Mucosa of descending colon (tissue), 3 donors: Measurements from ENCODE around the gene KLHL12. TPM values are rescaled to one million over a fixed set of nuclear protein-coding genes. Genes with fewer than 3 reads are reported as not detected.

Experiments
- ATAC-seq: fragments of 200-7000 bp; cut with Tn5 transposase; one replicate; pipeline ENCODE4 v1.9.1; 2020; ENCODE audit warnings: mild to moderate bottlenecking, moderate library complexity
- DNase-seq, 3 donors: peaks; one replicate each; pipeline ENCODE4 v3.0.0-alpha.2; 2020
- H3K36me3 ChIP-seq: fragments of 200-600 bp; one replicate; pipeline ENCODE4 v1.8.0; 2021; ENCODE audit warnings: low read depth, mild to moderate bottlenecking
- H3K4me1 ChIP-seq: fragments of 200-600 bp; one replicate; pipeline ENCODE4 v1.8.0; 2021; ENCODE audit warnings: low read depth, mild to moderate bottlenecking
- H3K4me3 ChIP-seq: fragments of 200-600 bp; one replicate; pipeline ENCODE4 v1.8.0; 2021; ENCODE audit warnings: mild to moderate bottlenecking
- H3K9me3 ChIP-seq: fragments of 200-600 bp; one replicate; pipeline ENCODE4 v1.8.0; 2021; ENCODE audit warnings: mild to moderate bottlenecking
- intact Hi-C, 2 donors: fragments of 100-400 bp; cut with DNase I in 1 of 2; cut with micrococcal nuclease in 1 of 2; formaldehyde crosslinking; loops; one replicate each; pipeline versions ENCODE4 v1.11.0 to v1.11.1; 2022; cut with DNase I, micrococcal nuclease
- total RNA-seq, 3 donors: library from RNA; stranded (reverse); fragmentation: NEBNext Ultra II Directional in 2 of 3; extraction: Animal tissue kit (Norgen Biotek cat#: 25700) in 2 of 3; gene quantifications; one replicate each; pipeline versions ENCODE4 v1.2.1 to v1.2.4, GENCODE V29; 2021 to 2023
- TF ChIP-seq, protein P1 (sequence below): fragments of 200-600 bp; IDR thresholded peaks from one replicate; pipeline ENCODE4 v1.8.0; 2022; ENCODE audit warnings: antibody characterized with exemption, mild to moderate bottlenecking
- donor health status: DM: no; HTN: no; CAD: no; lungs with moderate emphysema.
- donor health status: DM: no; HTN: no; CAD: no.
- donor health status: DM: no; HTN: yes; CAD: no.

KLHL12 gene
- total RNA-seq, 3 donors from 2014 or later, result 26.4 to 33.4 (median 28.2) TPM

- peaks cover 13% of the 10 kb centered on the region for H3K4me1 ChIP-seq
- ATAC-seq (no peak), DNase-seq (no peak)
- no peak overlapping the region for H3K4me3 ChIP-seq
- TF ChIP-seq, protein P1, sequence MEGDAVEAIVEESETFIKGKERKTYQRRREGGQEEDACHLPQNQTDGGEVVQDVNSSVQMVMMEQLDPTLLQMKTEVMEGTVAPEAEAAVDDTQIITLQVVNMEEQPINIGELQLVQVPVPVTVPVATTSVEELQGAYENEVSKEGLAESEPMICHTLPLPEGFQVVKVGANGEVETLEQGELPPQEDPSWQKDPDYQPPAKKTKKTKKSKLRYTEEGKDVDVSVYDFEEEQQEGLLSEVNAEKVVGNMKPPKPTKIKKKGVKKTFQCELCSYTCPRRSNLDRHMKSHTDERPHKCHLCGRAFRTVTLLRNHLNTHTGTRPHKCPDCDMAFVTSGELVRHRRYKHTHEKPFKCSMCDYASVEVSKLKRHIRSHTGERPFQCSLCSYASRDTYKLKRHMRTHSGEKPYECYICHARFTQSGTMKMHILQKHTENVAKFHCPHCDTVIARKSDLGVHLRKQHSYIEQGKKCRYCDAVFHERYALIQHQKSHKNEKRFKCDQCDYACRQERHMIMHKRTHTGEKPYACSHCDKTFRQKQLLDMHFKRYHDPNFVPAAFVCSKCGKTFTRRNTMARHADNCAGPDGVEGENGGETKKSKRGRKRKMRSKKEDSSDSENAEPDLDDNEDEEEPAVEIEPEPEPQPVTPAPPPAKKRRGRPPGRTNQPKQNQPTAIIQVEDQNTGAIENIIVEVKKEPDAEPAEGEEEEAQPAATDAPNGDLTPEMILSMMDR, result no peak
- no peaks in the 10 kb centered on the region for H3K36me3 ChIP-seq
- intact Hi-C loops, result no loop called here
- H3K9me3 ChIP-seq, result no peaks in the 10 kb centered on the region
Observed at GRCh38 chr1:202961220-202961880, 34.3 kb upstream of the KLHL12 start.

DNA sequence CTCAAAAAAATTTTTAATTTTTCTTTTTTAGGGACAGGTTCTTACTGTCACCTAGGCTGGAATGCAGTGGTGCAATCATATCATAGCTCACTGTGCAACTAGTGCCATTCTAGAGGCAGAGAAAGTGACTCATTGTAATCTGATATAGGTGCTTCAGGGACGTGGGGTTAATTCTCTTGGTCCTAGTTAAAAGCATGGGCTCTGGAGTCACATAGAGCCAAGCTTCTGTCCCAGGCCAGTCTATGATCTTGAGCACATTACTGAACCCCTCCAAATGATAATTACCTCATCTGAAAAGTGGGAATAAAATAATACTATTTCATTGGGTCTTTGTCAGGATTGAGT, 32.2 kb upstream of the KLHL12 start:
- TF ChIP-seq, protein P1, result no peak
- no peaks in the 10 kb centered on the region for H3K9me3 ChIP-seq
- DNase-seq, result no peak
- H3K36me3 ChIP-seq, result no peaks in the 10 kb centered on the region
- H3K4me1 ChIP-seq, result peaks cover 18% of the 10 kb centered on the region
- H3K4me3 ChIP-seq, result no peak overlapping the region
- ATAC-seq, result no peak
- intact Hi-C loops, result no loop called here

GRCh38 chr1:202958544-202959275, 31.7 kb upstream of the KLHL12 start:
- no peak overlapping the region for H3K4me3 ChIP-seq
- H3K9me3 ChIP-seq, result no peaks in the 10 kb centered on the region
- peak in 2 of 3 donors; percentile 42 to 51 for DNase-seq
- intact Hi-C loops, result no loop called here
- peak; percentile 35 for ATAC-seq
- H3K4me1 ChIP-seq, result peaks cover 23% of the 10 kb centered on the region
- TF ChIP-seq, protein P1, result no peak
- H3K36me3 ChIP-seq, result no peaks in the 10 kb centered on the region

DNA sequence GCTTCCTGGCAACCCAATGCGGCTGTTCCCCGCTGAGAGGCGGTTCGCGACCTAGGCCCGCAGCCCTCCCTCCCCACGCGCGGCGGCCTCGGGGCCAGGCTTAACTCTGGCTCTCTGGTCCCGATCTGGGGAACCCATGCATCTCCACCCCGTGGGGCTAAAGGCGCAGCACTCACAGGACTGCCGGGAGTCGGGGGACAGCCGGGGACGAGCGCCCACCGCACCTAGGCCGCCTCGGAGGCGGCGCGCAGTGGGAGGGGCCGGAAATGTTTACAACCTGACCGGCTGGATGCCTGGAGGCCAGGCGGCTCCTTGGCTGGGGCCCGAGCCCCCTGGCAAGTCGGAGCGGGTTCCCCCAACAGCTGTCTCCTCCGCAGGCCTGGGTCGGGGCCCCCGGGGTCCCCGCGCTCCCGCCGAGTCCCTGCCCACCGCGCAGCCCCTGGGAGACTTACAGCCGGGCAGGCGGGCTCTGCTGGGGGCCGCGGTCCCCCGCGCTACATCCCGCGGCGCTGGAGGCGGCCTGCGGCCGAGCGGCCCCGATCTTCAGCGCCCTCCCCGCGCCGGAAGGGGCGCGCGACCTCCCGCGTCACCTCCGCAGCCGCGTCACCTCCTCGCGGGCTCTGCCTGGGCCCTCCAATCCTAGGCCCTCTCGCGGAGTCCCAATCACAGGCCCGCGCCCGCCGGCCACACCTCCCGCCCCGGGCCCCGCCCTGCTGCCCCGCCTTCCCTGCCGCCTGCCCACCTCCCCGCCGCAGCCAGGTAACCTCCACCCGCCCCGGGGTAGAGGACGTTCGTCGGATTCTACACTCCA, 30.9 kb upstream of the KLHL12 start, which contains the start of gene ADIPOR1:
TSS of gene ADIPOR1 (minus strand) at position 580 of the 811 bp plus-strand sequence. CDS start 7,242 bp downstream, outside the sequence.
- TF ChIP-seq, protein P1, result no peak
- Histone ChIP-seq H3K9me3 (no peaks in the 10 kb centered on the region), H3K4me3 (peak within 1 kb of the TSS; percentile 95), H3K4me1 (peaks cover 27% of the 10 kb centered on the region), H3K36me3 (no peaks in the 10 kb centered on the region)
- peak; percentile 99 for ATAC-seq
- peak; percentile 96 to 98 (median 96) for DNase-seq
- intact Hi-C loops, result no loop called here

DNA sequence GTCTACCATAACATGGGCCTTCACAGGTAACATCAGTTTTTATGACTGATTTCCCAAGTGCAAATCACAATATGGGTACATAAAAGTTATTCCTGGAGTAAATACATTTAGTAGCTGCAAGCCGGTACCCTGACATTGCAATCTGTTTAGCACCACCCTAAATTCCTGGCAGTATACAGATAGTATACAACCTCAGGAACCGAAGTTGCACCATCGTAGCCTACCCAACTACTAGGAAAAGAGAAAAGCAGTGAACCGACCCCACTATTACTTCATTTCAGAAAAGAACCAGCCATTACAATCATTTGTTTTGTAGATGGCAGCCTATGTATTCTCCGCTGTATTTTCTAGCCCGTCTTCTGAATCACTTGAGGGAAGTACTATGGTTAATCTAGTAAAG, 29.9 kb upstream of the KLHL12 start:
- no peak for ATAC-seq
- intact Hi-C loops, result no loop called here

More for the DNA sequence above, 29.9 kb upstream of the KLHL12 start:
- Histone ChIP-seq H3K4me3 (no peak overlapping the region), H3K9me3 (no peaks in the 10 kb centered on the region), H3K4me1 (peaks cover 27% of the 10 kb centered on the region), H3K36me3 (no peaks in the 10 kb centered on the region)
- DNase-seq, result no peak
- TF ChIP-seq, protein P1, result no peak
